HepG2 (cell line): ENCODE data around the gene LENG1. TPM values are rescaled to one million over a fixed set of nuclear protein-coding genes. Genes with fewer than 3 reads are reported as not detected.

Experiments used
- CCDC6 ChIP-seq: sonication (generic); formaldehyde crosslinking; IDR thresholded peaks from 2 replicates; pipeline ENCODE4 v1.8.1; 2022; ENCODE audit warnings: mild to moderate bottlenecking, missing genetic modification reagents, moderate library complexity
- DPF2 ChIP-seq: sonication (generic); formaldehyde crosslinking; IDR thresholded peaks from 2 replicates; pipeline ENCODE4 v1.4.0; 2020; ENCODE audit warnings: mild to moderate bottlenecking, low read depth, missing genetic modification reagents, borderline replicate concordance
- EZH2 ChIP-seq: conservative IDR thresholded peaks from 2 replicates; pipeline ENCODE4 v1.6.1; 2012; ENCODE audit warnings: mild to moderate bottlenecking, low read depth, low read length, moderate library complexity
- FOXJ3 ChIP-seq: sonication (generic); formaldehyde crosslinking; IDR thresholded peaks from 2 replicates; pipeline ENCODE4 v1.4.0; 2020; ENCODE audit warnings: missing genetic modification reagents, mild to moderate bottlenecking, borderline replicate concordance
- HMG20A ChIP-seq: IDR thresholded peaks from 2 replicates; pipeline ENCODE4 v1.6.1; 2016; ENCODE audit warnings: borderline replicate concordance
- KAT2B ChIP-seq: fragments of 150-350 bp; IDR thresholded peaks from 2 replicates; pipeline ENCODE4 v1.6.1; 2014; ENCODE audit warnings: low read depth, low read length, borderline replicate concordance
- MIXL1 ChIP-seq: IDR thresholded peaks from 2 replicates; pipeline ENCODE4 v1.6.1; 2016
- MXI1 ChIP-seq: IDR thresholded peaks from 3 replicates; pipeline ENCODE4 v1.6.1; 2012; ENCODE audit warnings: low read depth, low read length, inconsistent platforms, borderline replicate concordance
- NFIC ChIP-seq: IDR thresholded peaks from 2 replicates; pipeline ENCODE4 v1.6.1; 2012; ENCODE audit warnings: mild to moderate bottlenecking, low read length, inconsistent platforms
- NFRKB ChIP-seq: fragments of 450-650 bp; IDR thresholded peaks from 2 replicates; pipeline ENCODE4 v1.6.1; 2017
- NFYB ChIP-seq: sonication (generic); formaldehyde crosslinking; IDR thresholded peaks from 2 replicates; pipeline ENCODE4 v1.4.0; 2020; ENCODE audit warnings: missing genetic modification reagents
- RBM22 ChIP-seq: fragments of 200-400 bp; formaldehyde crosslinking; optimal IDR thresholded peaks from 2 replicates; pipeline ENCODE3; 2017; ENCODE audit warnings: mild to moderate bottlenecking, low read length, moderate library complexity
- TAF1 ChIP-seq: sonication (generic); formaldehyde crosslinking; IDR thresholded peaks from 2 replicates; pipeline ENCODE4 v1.4.0; 2020; ENCODE audit warnings: missing genetic modification reagents
- TOPORS ChIP-seq: sonication (generic); formaldehyde crosslinking; IDR thresholded peaks from 2 replicates; pipeline ENCODE4 v1.8.0; 2023; ENCODE audit warnings: mild to moderate bottlenecking, missing genetic modification reagents
- XBP1 ChIP-seq: sonication (generic); formaldehyde crosslinking; IDR thresholded peaks from 2 replicates; pipeline ENCODE4 v1.5.0; 2020; ENCODE audit warnings: missing genetic modification reagents
- ZFY ChIP-seq: sonication (generic); formaldehyde crosslinking; IDR thresholded peaks from 2 replicates; pipeline ENCODE4 v1.4.0; 2020; ENCODE audit warnings: missing genetic modification reagents
- ZNF234 ChIP-seq: sonication (generic); formaldehyde crosslinking; conservative IDR thresholded peaks from 2 replicates; pipeline ENCODE4 v1.5.1; 2020; ENCODE audit warnings: mild to moderate bottlenecking, missing genetic modification reagents
- ZNF3 ChIP-seq: IDR thresholded peaks from 2 replicates; pipeline ENCODE4 v1.7.0; 2017; ENCODE audit warnings: inconsistent platforms
- ZNF317 ChIP-seq: sonication (generic); formaldehyde crosslinking; IDR thresholded peaks from 2 replicates; pipeline ENCODE4 v1.5.0; 2020; ENCODE audit warnings: mild to moderate bottlenecking, missing genetic modification reagents
- ZNF570 ChIP-seq: sonication (generic); formaldehyde crosslinking; IDR thresholded peaks from 2 replicates; pipeline ENCODE4 v1.4.0; 2020; ENCODE audit warnings: mild to moderate bottlenecking, missing genetic modification reagents, borderline replicate concordance
- ZNF7 ChIP-seq: IDR thresholded peaks from 2 replicates; pipeline ENCODE4 v1.6.1; 2016; ENCODE audit warnings: missing biosample characterization, missing genetic modification reagents
- ZNF746 ChIP-seq: sonication (generic); formaldehyde crosslinking; IDR thresholded peaks from 2 replicates; pipeline ENCODE4 v1.8.0; 2022; ENCODE audit warnings: mild to moderate bottlenecking, missing genetic modification reagents
- polyA plus RNA-seq, 8 experiments: library from polyadenylated mRNA; depleted of rRNA in 3 of 8; stranded (reverse) in 7 of 8; unstranded in 1 of 8; fragments of >200 nt; fragmentation: Illumina TruSeq in 4 of 8; extraction: Trizol in 4 of 8; gene quantifications; 2 replicates each; pipeline versions ENCODE4 v1.2.1 to v1.2.3, GENCODE V29; 2011 to 2016; ENCODE audit warnings: low read depth in 4 of 8, missing spikeins in 1 of 8, mixed read lengths in 1 of 8; ENCODE audit not compliant: insufficient read depth in 1 of 8
- total RNA-seq, 5 experiments: library from RNA; depleted of rRNA; stranded (reverse); fragments of >200 nt; fragmentation: Illumina TruSeq; extraction: Trizol; gene quantifications; 2 replicates each; pipeline ENCODE4 v1.2.3, GENCODE V29; 2016; ENCODE audit warnings: low read depth in 1 of 5
- TF ChIP-seq, protein P1 (sequence below): sonication (generic); formaldehyde crosslinking; IDR thresholded peaks from 2 replicates; pipeline ENCODE4 v1.5.0; 2020; ENCODE audit warnings: missing genetic modification reagents
- TF ChIP-seq, protein P2 (sequence below): sonication (generic); formaldehyde crosslinking; IDR thresholded peaks from 2 replicates; pipeline ENCODE4 v1.4.0; 2020; ENCODE audit warnings: missing genetic modification reagents
- TF ChIP-seq, protein P3 (sequence below): sonication (generic); formaldehyde crosslinking; conservative IDR thresholded peaks from 2 replicates; pipeline ENCODE4 v1.4.0; 2020; ENCODE audit warnings: missing genetic modification reagents
- TF ChIP-seq, protein P4 (sequence below): sonication (generic); formaldehyde crosslinking; IDR thresholded peaks from 2 replicates; pipeline ENCODE4 v1.4.0; 2020; ENCODE audit warnings: missing genetic modification reagents
- TF ChIP-seq, protein P5 (sequence below): sonication (generic); formaldehyde crosslinking; IDR thresholded peaks from 2 replicates; pipeline ENCODE4 v1.5.0; 2020; ENCODE audit warnings: mild to moderate bottlenecking, low read depth, missing genetic modification reagents, borderline replicate concordance

LENG1 gene
- total and polyA plus RNA-seq, 2 of the 13 experiments (the other 11 are each of a cell fraction or from before 2014, with no cell fraction given): 1.8 to 3.8 TPM

DNA sequence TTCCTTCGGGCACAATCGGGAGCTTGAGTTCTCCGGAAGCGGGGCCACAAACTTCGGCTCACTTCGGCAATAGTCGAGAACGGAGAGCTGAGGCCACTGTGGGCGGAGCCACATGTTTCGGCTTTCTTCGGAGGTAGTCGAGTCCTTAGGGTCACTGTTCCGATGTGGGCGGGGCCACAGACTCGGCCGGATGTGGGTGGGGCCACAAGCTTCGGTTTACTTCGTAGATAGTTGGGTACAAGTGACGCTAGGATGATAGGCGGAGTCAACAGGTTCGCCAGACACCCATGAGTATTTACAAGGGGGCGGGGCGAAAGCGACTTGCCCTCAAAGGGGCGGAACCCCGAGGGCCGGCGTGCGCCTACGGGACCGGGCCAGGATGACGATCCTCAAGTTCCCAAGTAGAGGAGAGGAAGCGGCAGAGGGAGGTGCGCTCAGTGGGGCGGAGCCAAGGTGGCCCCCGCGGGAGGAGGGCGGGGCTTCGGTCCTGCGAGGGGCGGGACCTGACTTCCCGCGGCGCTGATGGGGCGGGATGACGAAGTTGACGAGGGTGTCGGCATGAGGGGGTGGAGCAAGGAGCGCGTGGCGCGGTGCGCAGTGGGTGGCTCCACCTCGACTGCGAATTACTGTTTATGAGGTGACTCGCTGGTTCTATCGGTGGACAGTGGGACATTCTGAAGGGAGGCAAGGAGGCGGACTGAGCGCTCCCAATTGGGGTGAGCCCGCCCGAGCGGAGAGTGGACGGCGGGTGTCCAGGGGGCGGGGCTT is 30.4 kb upstream of the LENG1 start (continued):
- TF ChIP-seq DPF2 (CRISPR knock-in tag): no peak
- no peak for TF ChIP-seq ZNF3 (CRISPR knock-in tag)
- TF ChIP-seq, protein P1, sequence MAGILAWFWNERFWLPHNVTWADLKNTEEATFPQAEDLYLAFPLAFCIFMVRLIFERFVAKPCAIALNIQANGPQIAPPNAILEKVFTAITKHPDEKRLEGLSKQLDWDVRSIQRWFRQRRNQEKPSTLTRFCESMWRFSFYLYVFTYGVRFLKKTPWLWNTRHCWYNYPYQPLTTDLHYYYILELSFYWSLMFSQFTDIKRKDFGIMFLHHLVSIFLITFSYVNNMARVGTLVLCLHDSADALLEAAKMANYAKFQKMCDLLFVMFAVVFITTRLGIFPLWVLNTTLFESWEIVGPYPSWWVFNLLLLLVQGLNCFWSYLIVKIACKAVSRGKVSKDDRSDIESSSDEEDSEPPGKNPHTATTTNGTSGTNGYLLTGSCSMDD (CRISPR knock-in tag): no peak
- no peak for TF ChIP-seq KAT2B
- no peak; the same call in 1 of the 2 replicates for TF ChIP-seq FOXJ3 (CRISPR knock-in tag)
- peak; percentile 50 for TF ChIP-seq NFYB (CRISPR knock-in tag)
- TF ChIP-seq, protein P2, sequence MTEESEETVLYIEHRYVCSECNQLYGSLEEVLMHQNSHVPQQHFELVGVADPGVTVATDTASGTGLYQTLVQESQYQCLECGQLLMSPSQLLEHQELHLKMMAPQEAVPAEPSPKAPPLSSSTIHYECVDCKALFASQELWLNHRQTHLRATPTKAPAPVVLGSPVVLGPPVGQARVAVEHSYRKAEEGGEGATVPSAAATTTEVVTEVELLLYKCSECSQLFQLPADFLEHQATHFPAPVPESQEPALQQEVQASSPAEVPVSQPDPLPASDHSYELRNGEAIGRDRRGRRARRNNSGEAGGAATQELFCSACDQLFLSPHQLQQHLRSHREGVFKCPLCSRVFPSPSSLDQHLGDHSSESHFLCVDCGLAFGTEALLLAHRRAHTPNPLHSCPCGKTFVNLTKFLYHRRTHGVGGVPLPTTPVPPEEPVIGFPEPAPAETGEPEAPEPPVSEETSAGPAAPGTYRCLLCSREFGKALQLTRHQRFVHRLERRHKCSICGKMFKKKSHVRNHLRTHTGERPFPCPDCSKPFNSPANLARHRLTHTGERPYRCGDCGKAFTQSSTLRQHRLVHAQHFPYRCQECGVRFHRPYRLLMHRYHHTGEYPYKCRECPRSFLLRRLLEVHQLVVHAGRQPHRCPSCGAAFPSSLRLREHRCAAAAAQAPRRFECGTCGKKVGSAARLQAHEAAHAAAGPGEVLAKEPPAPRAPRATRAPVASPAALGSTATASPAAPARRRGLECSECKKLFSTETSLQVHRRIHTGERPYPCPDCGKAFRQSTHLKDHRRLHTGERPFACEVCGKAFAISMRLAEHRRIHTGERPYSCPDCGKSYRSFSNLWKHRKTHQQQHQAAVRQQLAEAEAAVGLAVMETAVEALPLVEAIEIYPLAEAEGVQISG (CRISPR knock-in tag): peak; percentile 7; the same call in 1 of the 2 replicates
- TF ChIP-seq, protein P3, sequence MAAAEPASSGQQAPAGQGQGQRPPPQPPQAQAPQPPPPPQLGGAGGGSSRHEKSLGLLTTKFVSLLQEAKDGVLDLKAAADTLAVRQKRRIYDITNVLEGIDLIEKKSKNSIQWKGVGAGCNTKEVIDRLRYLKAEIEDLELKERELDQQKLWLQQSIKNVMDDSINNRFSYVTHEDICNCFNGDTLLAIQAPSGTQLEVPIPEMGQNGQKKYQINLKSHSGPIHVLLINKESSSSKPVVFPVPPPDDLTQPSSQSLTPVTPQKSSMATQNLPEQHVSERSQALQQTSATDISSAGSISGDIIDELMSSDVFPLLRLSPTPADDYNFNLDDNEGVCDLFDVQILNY (CRISPR knock-in tag): peak; percentile 77
- TF ChIP-seq, protein P4, sequence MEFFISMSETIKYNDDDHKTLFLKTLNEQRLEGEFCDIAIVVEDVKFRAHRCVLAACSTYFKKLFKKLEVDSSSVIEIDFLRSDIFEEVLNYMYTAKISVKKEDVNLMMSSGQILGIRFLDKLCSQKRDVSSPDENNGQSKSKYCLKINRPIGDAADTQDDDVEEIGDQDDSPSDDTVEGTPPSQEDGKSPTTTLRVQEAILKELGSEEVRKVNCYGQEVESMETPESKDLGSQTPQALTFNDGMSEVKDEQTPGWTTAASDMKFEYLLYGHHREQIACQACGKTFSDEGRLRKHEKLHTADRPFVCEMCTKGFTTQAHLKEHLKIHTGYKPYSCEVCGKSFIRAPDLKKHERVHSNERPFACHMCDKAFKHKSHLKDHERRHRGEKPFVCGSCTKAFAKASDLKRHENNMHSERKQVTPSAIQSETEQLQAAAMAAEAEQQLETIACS (CRISPR knock-in tag): no peak
- peak; percentile 67; the same call in 1 of the 2 replicates for TF ChIP-seq TAF1 (CRISPR knock-in tag)
- TF ChIP-seq ZFY: no peak
- TF ChIP-seq EZH2: no peak
- no peak for TF ChIP-seq ZNF570 (CRISPR knock-in tag)
- 0 out of 2 replicates have a peak, but pooled peaks have one; percentile 42 for TF ChIP-seq ZNF317 (CRISPR knock-in tag)
- no peak for TF ChIP-seq NFRKB
- TF ChIP-seq XBP1: no peak
- no peak for TF ChIP-seq RBM22
- peak; percentile 60; the same call in 1 of the 3 replicates for TF ChIP-seq MXI1
- TF ChIP-seq HMG20A (CRISPR knock-in tag): no peak
- no peak for TF ChIP-seq ZNF234 (CRISPR knock-in tag)
- no peak for TF ChIP-seq MIXL1 (CRISPR knock-in tag)
- no peak for TF ChIP-seq NFIC
- no peak for TF ChIP-seq ZNF7 (CRISPR knock-in tag)
- no peak for TF ChIP-seq TOPORS (CRISPR knock-in tag)
- TF ChIP-seq ZNF746 (CRISPR knock-in tag): no peak
- peak; percentile 70; the same call in 1 of the 2 replicates for TF ChIP-seq CCDC6 (CRISPR knock-in tag)
- TF ChIP-seq, protein P5, sequence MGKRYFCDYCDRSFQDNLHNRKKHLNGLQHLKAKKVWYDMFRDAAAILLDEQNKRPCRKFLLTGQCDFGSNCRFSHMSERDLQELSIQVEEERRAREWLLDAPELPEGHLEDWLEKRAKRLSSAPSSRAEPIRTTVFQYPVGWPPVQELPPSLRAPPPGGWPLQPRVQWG: no peak
